Keratinocyte (primary cell): Measurements from ENCODE around the gene FNTB. TPM values are rescaled to one million over a fixed set of nuclear protein-coding genes. Genes with fewer than 3 reads are reported as not detected.

ENCODE experiments used
- DNase-seq: peaks from one replicate; pipeline ENCODE4 v3.0.0-alpha.2; 2011; ENCODE audit warnings: low read depth, missing footprints, low spot score
- FAIRE-seq: peaks from 2 replicates; lab custom pipeline; 2011; peaks lifted over from hg19 to GRCh38; lab: Jason Lieb, UNC
- H2AFZ ChIP-seq: 2 replicates; pipeline ENCODE4 v1.6.0; 2012; ENCODE audit warnings: low read length, control low read depth, inconsistent platforms; ENCODE audit not compliant: control insufficient read depth
- H3K27ac ChIP-seq: 2 replicates; pipeline ENCODE4 v1.5.1; 2011; ENCODE audit warnings: low read length; ENCODE audit not compliant: control insufficient read depth, insufficient read depth
- H3K27me3 ChIP-seq: 3 replicates; pipeline ENCODE4 v1.6.0; 2011; ENCODE audit warnings: low read length; ENCODE audit not compliant: control insufficient read depth, insufficient read depth; ENCODE audit errors: extremely low read depth
- H3K36me3 ChIP-seq, 2 experiments: 2 replicates in 1 of 2; 3 replicates in 1 of 2; pipeline ENCODE4 v1.5.1; 2011; ENCODE audit warnings: low read length in 2 of 2, mild to moderate bottlenecking in 1 of 2; ENCODE audit not compliant: control insufficient read depth in 2 of 2, insufficient read depth in 2 of 2; ENCODE audit errors: extremely low read depth in 1 of 2
- H3K4me1 ChIP-seq: 3 replicates; pipeline ENCODE4 v1.5.1; 2011; ENCODE audit warnings: low read length; ENCODE audit not compliant: control insufficient read depth, insufficient read depth; ENCODE audit errors: extremely low read depth
- H3K4me2 ChIP-seq: 3 replicates; pipeline ENCODE4 v1.6.0; 2011; ENCODE audit warnings: low read depth, low read length; ENCODE audit not compliant: control insufficient read depth, insufficient read depth; ENCODE audit errors: extremely low read depth
- H3K4me3 ChIP-seq, 3 experiments: fragments of 200-600 bp in 1 of 3; sonication (generic) in 1 of 3; 2 replicates in 2 of 3; 3 replicates in 1 of 3; pipeline ENCODE4 v1.5.1; 2011 to 2016; ENCODE audit warnings: low read length in 3 of 3, mild to moderate bottlenecking in 3 of 3, control low read depth in 2 of 3, inconsistent platforms in 1 of 3, low read depth in 1 of 3, mixed read lengths in 1 of 3, mixed run types in 1 of 3, moderate library complexity in 1 of 3; ENCODE audit not compliant: control insufficient read depth in 2 of 3, insufficient read depth in 2 of 3; ENCODE audit errors: extremely low read depth in 1 of 3
- H3K79me2 ChIP-seq: 2 replicates; pipeline ENCODE4 v1.6.0; 2012; ENCODE audit warnings: low read length; ENCODE audit not compliant: control insufficient read depth, insufficient read depth
- H3K9ac ChIP-seq: 3 replicates; pipeline ENCODE4 v1.6.0; 2011; ENCODE audit warnings: low read length; ENCODE audit not compliant: control insufficient read depth, insufficient read depth; ENCODE audit errors: extremely low read depth
- H3K9me1 ChIP-seq: 3 replicates; pipeline ENCODE4 v1.6.0; 2011; ENCODE audit warnings: low read length; ENCODE audit not compliant: control insufficient read depth, insufficient read depth; ENCODE audit errors: extremely low read depth
- H3K9me3 ChIP-seq: 2 replicates; pipeline ENCODE4 v1.5.1; 2012; ENCODE audit warnings: low read depth, low read length; ENCODE audit not compliant: control insufficient read depth
- H4K20me1 ChIP-seq: 3 replicates; pipeline ENCODE4 v1.6.0; 2011; ENCODE audit warnings: low read length; ENCODE audit not compliant: control insufficient read depth, insufficient read depth; ENCODE audit errors: extremely low read depth
- CTCF ChIP-seq, 3 experiments: IDR thresholded peaks in 1 of 3; conservative IDR thresholded peaks in 1 of 3; optimal IDR thresholded peaks in 1 of 3; 2 replicates in 2 of 3; 3 replicates in 1 of 3; pipeline versions ENCODE3 to v1.5.1; 2011; ENCODE audit warnings: low read length in 3 of 3, mild to moderate bottlenecking in 3 of 3, moderate library complexity in 2 of 3, control low read depth in 1 of 3, inconsistent platforms in 1 of 3; ENCODE audit not compliant: insufficient read depth in 2 of 3; ENCODE audit errors: extremely low read depth in 1 of 3
- EZH2 ChIP-seq: IDR thresholded peaks from one replicate; pipeline ENCODE4 v1.6.1; 2012; ENCODE audit warnings: inconsistent platforms, mild to moderate bottlenecking, low read length, moderate library complexity
- dilution Hi-C: fragments of 300-500 bp; cut with MboI; formaldehyde crosslinking; loops from one replicate; pipeline ENCODE4 v1.7.0; 2020; ENCODE audit warnings: low sequenced_read_pairs; ENCODE audit not compliant: extremely low pct_ligation_motif_present
- polyA plus RNA-seq, 5 experiments: library from polyadenylated mRNA; depleted of rRNA in 3 of 5; stranded (reverse) in 3 of 5; stranded (forward) in 1 of 5; unstranded in 1 of 5; fragments of >200 nt; gene quantifications; 1 replicate in 1 of 5; 2 replicates in 3 of 5; 3 replicates in 1 of 5; pipeline versions ENCODE4 v1.2.1 to v1.2.3, GENCODE V29; 2011 to 2012; ENCODE audit warnings: missing spikeins in 2 of 5, low read depth in 1 of 5, low replicate concordance in 1 of 5

The FNTB gene
- polyA plus RNA-seq, 1 donor (not counting 4 experiments of a cell fraction or from before 2014, with no cell fraction given), result 10.1 TPM

DNA sequence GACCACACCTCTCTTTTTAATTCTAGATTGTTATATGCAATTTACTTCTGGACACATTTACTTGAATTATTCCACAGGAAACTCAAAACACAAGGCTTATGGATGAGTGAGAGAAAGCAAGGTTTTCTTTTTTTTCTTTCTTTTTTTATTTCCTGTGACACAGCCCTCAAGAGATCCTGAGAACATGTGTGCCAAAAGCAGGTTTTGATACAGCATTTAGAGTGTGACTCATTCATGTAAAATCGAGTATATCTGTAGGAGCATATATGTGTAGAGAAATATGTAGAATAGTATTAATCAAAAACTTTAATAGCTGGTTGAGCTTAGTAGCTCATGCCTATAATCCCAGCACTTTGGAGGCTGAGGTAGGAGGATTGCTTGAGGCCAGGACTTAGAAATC is 120.0 kb downstream of the FNTB start:
- DNase-seq, result no peak

GRCh38 chr14:65107200-65107599 is 120.5 kb downstream of the FNTB start:
- no peak overlapping the region for H2AFZ ChIP-seq
- no peaks in the 10 kb centered on the region for H3K9me3 ChIP-seq
- H4K20me1 ChIP-seq, result no peaks in the 10 kb centered on the region
- no peaks in the 10 kb centered on the region for H3K36me3 ChIP-seq
- H3K9ac ChIP-seq, result no peak overlapping the region
- peaks cover 6% of the 10 kb centered on the region for H3K4me1 ChIP-seq
- H3K27ac ChIP-seq, result no peak overlapping the region
- H3K4me3 ChIP-seq, result no peak overlapping the region
- no peak for DNase-seq
- dilution Hi-C loops, result no loop called here
- TF ChIP-seq CTCF (optimal IDR thresholded peaks at IDR 0.05 in 1 of 3, IDR thresholded peaks at IDR 0.05 in 1 of 3, conservative IDR thresholded peaks at IDR 0.05 in 1 of 3; ENCODE audit: extremely low read depth in 1 of 3, insufficient read depth in 2 of 3, low read length in 3 of 3), result no peak
- no peak for TF ChIP-seq EZH2
- H3K79me2 ChIP-seq, result no peaks in the 10 kb centered on the region
- H3K9me1 ChIP-seq, result no peaks in the 10 kb centered on the region
- no peak for FAIRE-seq
- H3K4me2 ChIP-seq, result no peak overlapping the region
- H3K27me3 ChIP-seq, result no peaks in the 10 kb centered on the region

More for the DNA sequence above, 120.0 kb downstream of the FNTB start:
- Histone ChIP-seq H3K36me3 (no peaks in the 10 kb centered on the region), H3K4me3 (no peak overlapping the region), H3K4me2 (no peak overlapping the region), H4K20me1 (no peaks in the 10 kb centered on the region), H3K4me1 (peaks cover 6% of the 10 kb centered on the region), H3K79me2 (peaks cover 4% of the 10 kb centered on the region), H3K9me3 (no peaks in the 10 kb centered on the region), H3K27me3 (no peaks in the 10 kb centered on the region), H3K9ac (no peak overlapping the region), H3K27ac (no peak overlapping the region), H2AFZ (no peak overlapping the region), H3K9me1 (no peaks in the 10 kb centered on the region)
- dilution Hi-C loops, result no loop called here
- TF ChIP-seq EZH2, result no peak
- no peak for TF ChIP-seq CTCF (optimal IDR thresholded peaks at IDR 0.05 in 1 of 3, IDR thresholded peaks at IDR 0.05 in 1 of 3, conservative IDR thresholded peaks at IDR 0.05 in 1 of 3; ENCODE audit: extremely low read depth in 1 of 3, insufficient read depth in 2 of 3, low read length in 3 of 3)
- FAIRE-seq, result no peak
